Activated CD4-positive, alpha-beta T cell treated with anti-CD3 and anti-CD28 coated beads, Interleukin-2, amount 10 ng/mL, durations not matched to agents 7 days and 5 days (primary cell): Measurements from ENCODE around the gene VTI1A. TPM values are rescaled to one million over a fixed set of nuclear protein-coding genes. Genes with fewer than 3 reads are reported as not detected.

ENCODE experiments used
- CTCF ChIA-PET: fragments of 350-600 bp; sonication (Branson Sonifier 250); formaldehyde crosslinking; loops from one replicate; lab custom pipeline; 2021; ENCODE audit warnings: antibody characterized with exemption; lab: Charles Lee
- POLR2A ChIA-PET: fragments of 350-600 bp; sonication (Branson Sonifier 250); formaldehyde crosslinking; loops from one replicate; lab custom pipeline; 2021; ENCODE audit warnings: antibody characterized with exemption; lab: Charles Lee
- DNase-seq: peaks from one replicate; pipeline ENCODE4 v3.0.0-alpha.2; 2020
- H3K27ac Mint-ChIP-seq: one replicate; pipeline ENCODE4 v1.8.0; 2021; ENCODE audit warnings: mild to moderate bottlenecking, moderate library complexity, mixed read lengths
- H3K27me3 Mint-ChIP-seq: one replicate; pipeline ENCODE4 v1.8.0; 2021; ENCODE audit warnings: mixed read lengths
- H3K36me3 Mint-ChIP-seq: one replicate; pipeline ENCODE4 v1.8.0; 2021; ENCODE audit warnings: low read depth, mixed read lengths
- H3K4me1 Mint-ChIP-seq: one replicate; pipeline ENCODE4 v1.8.0; 2021; ENCODE audit warnings: mixed read lengths
- H3K4me3 Mint-ChIP-seq: one replicate; pipeline ENCODE4 v1.8.0; 2021; ENCODE audit warnings: mild to moderate bottlenecking, moderate library complexity, mixed read lengths
- H3K9me3 Mint-ChIP-seq: one replicate; pipeline ENCODE4 v1.8.0; 2021; ENCODE audit warnings: mixed read lengths
- total RNA-seq, 2 experiments: library from RNA; stranded (reverse); gene quantifications; one replicate each; pipeline ENCODE4 v1.2.3, GENCODE V29; 2021

The VTI1A gene
- total RNA-seq, 2 experiments from 2014 or later = 39.6 to 41.5 TPM

- ChIA-PET CTCF (interaction anchor here (0.6 kb wide), 1 partner anchor 213 kb away, joined by 3 read pairs; no protein-coding TSS in a partner anchor), POLR2A (no interaction called here)
- H3K36me3 Mint-ChIP-seq = peaks cover 2% of the 10 kb centered on the region
- DNase-seq = no peak
- H3K27ac Mint-ChIP-seq = no peak overlapping the region
- H3K27me3 Mint-ChIP-seq = no peaks in the 10 kb centered on the region
- H3K4me3 Mint-ChIP-seq = no peak overlapping the region
- H3K9me3 Mint-ChIP-seq = peaks cover 2% of the 10 kb centered on the region
- H3K4me1 Mint-ChIP-seq = no peaks in the 10 kb centered on the region
These were observed 331.6 kb downstream of the VTI1A start for GRCh38 chr10:112778579-112778978.

- Mint-ChIP-seq H3K4me3 (no peak overlapping the region), H3K4me1 (no peaks in the 10 kb centered on the region), H3K27me3 (no peaks in the 10 kb centered on the region), H3K9me3 (peaks cover 2% of the 10 kb centered on the region), H3K27ac (no peak overlapping the region), H3K36me3 (peaks cover 2% of the 10 kb centered on the region)
- ChIA-PET POLR2A (interaction anchor here (0.5 kb wide), 1 partner anchor 40 kb away, joined by 5 read pairs; no protein-coding TSS in a partner anchor), CTCF (interaction anchor here (0.5 kb wide), 1 partner anchor 203 kb away, joined by 5 read pairs; no protein-coding TSS in a partner anchor)
- no peak for DNase-seq
These were observed 332.2 kb downstream of the VTI1A start for GRCh38 chr10:112779025-112779770.

- Mint-ChIP-seq H3K36me3 (peaks cover 2% of the 10 kb centered on the region), H3K4me3 (no peak overlapping the region)
- CTCF ChIA-PET = interaction anchor here (1.1 kb wide), 1 partner anchor 21 kb away, joined by 3 read pairs; no protein-coding TSS in a partner anchor
These were observed 335.3 kb downstream of the VTI1A start for GRCh38 chr10:112782200-112782907.

GRCh38 chr10:112783351-112784021 lies 336.5 kb downstream of the VTI1A start:
- ChIA-PET CTCF (interaction anchor here (1.1 kb wide), 1 partner anchor 22 kb away, joined by 3 read pairs; no protein-coding TSS in a partner anchor), POLR2A (no interaction called here)
- DNase-seq = no peak
- no peak overlapping the region for H3K4me3 Mint-ChIP-seq
- H3K9me3 Mint-ChIP-seq = peaks cover 2% of the 10 kb centered on the region
- peaks cover 2% of the 10 kb centered on the region for H3K36me3 Mint-ChIP-seq
- no peaks in the 10 kb centered on the region for H3K27me3 Mint-ChIP-seq
- H3K27ac Mint-ChIP-seq = no peak overlapping the region
- no peaks in the 10 kb centered on the region for H3K4me1 Mint-ChIP-seq

More at GRCh38 chr10:112782200-112782907, 335.3 kb downstream of the VTI1A start:
- Mint-ChIP-seq H3K9me3 (peaks cover 2% of the 10 kb centered on the region), H3K27ac (no peak overlapping the region), H3K27me3 (no peaks in the 10 kb centered on the region), H3K4me1 (no peaks in the 10 kb centered on the region)
- no peak for DNase-seq
- POLR2A ChIA-PET = no interaction called here

GRCh38 chr10:112784022-112784461 lies 337.0 kb downstream of the VTI1A start:
- Mint-ChIP-seq H3K4me3 (no peak overlapping the region), H3K4me1 (no peaks in the 10 kb centered on the region), H3K27ac (no peak overlapping the region), H3K9me3 (peaks cover 2% of the 10 kb centered on the region), H3K27me3 (no peaks in the 10 kb centered on the region), H3K36me3 (peaks cover 2% of the 10 kb centered on the region)
- ChIA-PET POLR2A (no interaction called here), CTCF (no interaction called here)
- no peak for DNase-seq

GRCh38 chr10:112785089-112785488 lies 338.1 kb downstream of the VTI1A start:
- Mint-ChIP-seq H3K27me3 (no peaks in the 10 kb centered on the region), H3K27ac (no peak overlapping the region), H3K4me3 (no peak overlapping the region), H3K36me3 (peaks cover 2% of the 10 kb centered on the region), H3K4me1 (no peaks in the 10 kb centered on the region), H3K9me3 (peaks cover 6% of the 10 kb centered on the region)
- POLR2A ChIA-PET = no interaction called here
- CTCF ChIA-PET = no interaction called here
- DNase-seq = no peak

GRCh38 chr10:112789248-112789647 lies 342.2 kb downstream of the VTI1A start:
- Mint-ChIP-seq H3K27me3 (no peaks in the 10 kb centered on the region), H3K4me1 (no peaks in the 10 kb centered on the region), H3K36me3 (no peaks in the 10 kb centered on the region), H3K27ac (no peak overlapping the region), H3K9me3 (peaks cover 4% of the 10 kb centered on the region), H3K4me3 (no peak overlapping the region)
- no peak for DNase-seq
- ChIA-PET CTCF (interaction anchor here (0.6 kb wide), 1 partner anchor 18 kb away, joined by 5 read pairs; no protein-coding TSS in a partner anchor), POLR2A (no interaction called here)

- DNase-seq = no peak
- Mint-ChIP-seq H3K4me1 (no peaks in the 10 kb centered on the region), H3K4me3 (no peak overlapping the region), H3K9me3 (peaks cover 4% of the 10 kb centered on the region), H3K36me3 (no peaks in the 10 kb centered on the region), H3K27ac (no peak overlapping the region), H3K27me3 (no peaks in the 10 kb centered on the region)
- ChIA-PET CTCF (interaction anchor here (0.6 kb wide), 1 partner anchor 779 kb away, joined by 3 read pairs; no protein-coding TSS in a partner anchor), POLR2A (no interaction called here)
These were observed 343.0 kb downstream of the VTI1A start for GRCh38 chr10:112790030-112790429.

GRCh38 chr10:112790921-112791320 lies 343.9 kb downstream of the VTI1A start:
- H3K27ac Mint-ChIP-seq = no peak overlapping the region
- H3K9me3 Mint-ChIP-seq = peaks cover 4% of the 10 kb centered on the region

GRCh38 chr10:112791447-112791846 lies 344.4 kb downstream of the VTI1A start:
- DNase-seq = no peak
- Mint-ChIP-seq H3K4me1 (no peaks in the 10 kb centered on the region), H3K36me3 (no peaks in the 10 kb centered on the region), H3K4me3 (no peak overlapping the region), H3K27me3 (no peaks in the 10 kb centered on the region), H3K27ac (no peak overlapping the region), H3K9me3 (peaks cover 4% of the 10 kb centered on the region)
- ChIA-PET CTCF (no interaction called here), POLR2A (no interaction called here)

More at GRCh38 chr10:112790921-112791320, 343.9 kb downstream of the VTI1A start:
- no peaks in the 10 kb centered on the region for H3K4me1 Mint-ChIP-seq
- H3K36me3 Mint-ChIP-seq = no peaks in the 10 kb centered on the region
- POLR2A ChIA-PET = no interaction called here
- DNase-seq = no peak
- CTCF ChIA-PET = no interaction called here
- H3K4me3 Mint-ChIP-seq = no peak overlapping the region
- no peaks in the 10 kb centered on the region for H3K27me3 Mint-ChIP-seq

- Mint-ChIP-seq H3K36me3 (no peaks in the 10 kb centered on the region), H3K9me3 (peaks cover 4% of the 10 kb centered on the region), H3K27me3 (no peaks in the 10 kb centered on the region), H3K27ac (no peak overlapping the region), H3K4me1 (no peaks in the 10 kb centered on the region), H3K4me3 (no peak overlapping the region)
- CTCF ChIA-PET = no interaction called here
- POLR2A ChIA-PET = no interaction called here
- no peak for DNase-seq
These were observed 345.6 kb downstream of the VTI1A start for GRCh38 chr10:112792487-112793201.

GRCh38 chr10:112793202-112793921 lies 346.3 kb downstream of the VTI1A start:
- CTCF ChIA-PET = no interaction called here
- Mint-ChIP-seq H3K4me3 (no peak overlapping the region), H3K36me3 (no peaks in the 10 kb centered on the region), H3K27ac (no peak overlapping the region), H3K9me3 (peaks cover 4% of the 10 kb centered on the region), H3K4me1 (no peaks in the 10 kb centered on the region), H3K27me3 (no peaks in the 10 kb centered on the region)
- DNase-seq = no peak
- POLR2A ChIA-PET = no interaction called here
